H1 (cell line): ENCODE data around the gene EPB41L3. TPM values are rescaled to one million over a fixed set of nuclear protein-coding genes. Genes with fewer than 3 reads are reported as not detected.

ENCODE experiments used
- EP300 ChIP-seq, 2 experiments: IDR thresholded peaks; 1 replicate in 1 of 2; 2 replicates in 1 of 2; pipeline ENCODE4 v1.6.1; 2011 to 2012; ENCODE audit warnings: low read depth in 2 of 2, low read length in 2 of 2, mild to moderate bottlenecking in 2 of 2, borderline replicate concordance in 1 of 2, inconsistent platforms in 1 of 2, moderate library complexity in 1 of 2
- polyA plus RNA-seq, 7 experiments: library from polyadenylated mRNA; depleted of rRNA in 3 of 7; stranded (reverse) in 5 of 7; unstranded in 2 of 7; fragments of >200 nt in 5 of 7; fragments of 200-250 nt in 2 of 7; gene quantifications; 1 replicate in 5 of 7; 2 replicates in 1 of 7; 4 replicates in 1 of 7; pipeline versions ENCODE4 v1.2.1 to v1.2.3, GENCODE V29; 2011 to 2013; ENCODE audit warnings: missing spikeins in 2 of 7, mixed read lengths in 2 of 7
- total RNA-seq: library from RNA; stranded (reverse); fragmentation: NEBNext Ultra II Directional; extraction: Animal tissue kit (Norgen Biotek cat#: 25700); gene quantifications from 2 replicates; pipeline ENCODE4 v1.2.1, GENCODE V29; 2021

Gene EPB41L3
- total and polyA plus RNA-seq, 2 of the 8 experiments (the other 6 are each of a cell fraction or from before 2014, with no cell fraction given), result 7.9 to 16.1 TPM

GRCh38 chr18:5584746-5585417 is 41.1 kb upstream of the EPB41L3 start (continued):
- no peak for TF ChIP-seq EP300 (IDR thresholded peaks at IDR 0.05; ENCODE audit: borderline replicate concordance in 1 of 2, low read depth in 2 of 2, low read length in 2 of 2)
